GM18517 (cell line): ENCODE results near the gene LRP2.
"Not testable (repeated sequence)": the region's sequence is repeated elsewhere in the genome, so short reads cannot be mapped to it uniquely, and the experiment has no call there.

ENCODE experiments used
- ATAC-seq: cut with Tn5 transposase; IDR thresholded peaks from one replicate; pipeline ENCODE4 v1.9.1; 2021; ENCODE audit warnings: mild to moderate bottlenecking, moderate library complexity; ENCODE audit not compliant: unreplicated experiment

LRP2 gene

GRCh38 chr2:169301596-169302335 is 60.6 kb downstream of the LRP2 start:
- no peak for ATAC-seq

- ATAC-seq: no peak
Observed at GRCh38 chr2:169300636-169301530, 61.5 kb downstream of the LRP2 start.

GRCh38 chr2:169298007-169298406 is 64.3 kb downstream of the LRP2 start:
- no peak for ATAC-seq

- no peak for ATAC-seq
Observed at GRCh38 chr2:169294001-169294675, 68.2 kb downstream of the LRP2 start.

- ATAC-seq: no peak
Observed at GRCh38 chr2:169291517-169291916, 70.8 kb downstream of the LRP2 start.

- no peak for ATAC-seq
Observed at GRCh38 chr2:169290433-169290832, 71.9 kb downstream of the LRP2 start.

- no peak for ATAC-seq
Observed at GRCh38 chr2:169287666-169288065, 74.7 kb downstream of the LRP2 start.

GRCh38 chr2:169286624-169287231 is 75.6 kb downstream of the LRP2 start:
- ATAC-seq: no peak

- ATAC-seq: no peak
Observed at GRCh38 chr2:169285531-169286235, 76.7 kb downstream of the LRP2 start.

GRCh38 chr2:169280502-169280901 is 81.8 kb downstream of the LRP2 start:
- no peak for ATAC-seq

- ATAC-seq: no peak
Observed at GRCh38 chr2:169275696-169276444, 86.5 kb downstream of the LRP2 start.

GRCh38 chr2:169272010-169272409 is 90.3 kb downstream of the LRP2 start:
- no peak for ATAC-seq

- ATAC-seq: not testable (repeated sequence)
Observed at GRCh38 chr2:169270574-169270973, 91.8 kb downstream of the LRP2 start.

GRCh38 chr2:169265591-169265990 is 96.7 kb downstream of the LRP2 start:
- no peak for ATAC-seq

- ATAC-seq: no peak
Observed at GRCh38 chr2:169260846-169261642, 101.3 kb downstream of the LRP2 start.

- ATAC-seq: no peak
Observed at GRCh38 chr2:169260246-169260645, 102.1 kb downstream of the LRP2 start.

GRCh38 chr2:169259402-169259801 is 102.9 kb downstream of the LRP2 start:
- ATAC-seq: no peak

- ATAC-seq: no peak
Observed at GRCh38 chr2:169258045-169258601, 104.2 kb downstream of the LRP2 start.

- ATAC-seq: no peak
Observed at GRCh38 chr2:169254774-169255173, 107.6 kb downstream of the LRP2 start.
